GM18505 (cell line): Measurements from ENCODE around the gene ZNF71.
"Not testable (repeated sequence)": the region's sequence is repeated elsewhere in the genome, so short reads cannot be mapped to it uniquely, and the experiment has no call there.

Source experiments
- ATAC-seq: cut with Tn5 transposase; IDR thresholded peaks from one replicate; pipeline ENCODE4 v1.9.1; 2021; ENCODE audit not compliant: unreplicated experiment
- POLR2A ChIP-seq: IDR thresholded peaks from 4 replicates; pipeline ENCODE4 v1.6.1; 2011; ENCODE audit warnings: borderline replicate concordance; ENCODE audit not compliant: insufficient read depth, insufficient read length; ENCODE audit errors: extremely low read depth

ZNF71 gene

GRCh38 chr19:56642711-56643459 is 47.8 kb downstream of the ZNF71 start, which contains the start of gene SMIM17:
Gene SMIM17 (plus strand): TSS chr19:56643159. CDS start chr19:56645668, 2,509 bp downstream.
- no peak for ATAC-seq
- TF ChIP-seq POLR2A = no peak

- no peak for ATAC-seq
- no peak for TF ChIP-seq POLR2A
Observed at GRCh38 chr19:56643460-56643955, 48.4 kb downstream of the ZNF71 start.

GRCh38 chr19:56654151-56654550 is 59.0 kb downstream of the ZNF71 start:
- no peak for ATAC-seq
- TF ChIP-seq POLR2A = no peak

GRCh38 chr19:56660381-56661107 is 65.4 kb downstream of the ZNF71 start:
- no peak for ATAC-seq
- TF ChIP-seq POLR2A = no peak

- no peak for ATAC-seq
- no peak for TF ChIP-seq POLR2A
Observed at GRCh38 chr19:56661248-56661647, 66.1 kb downstream of the ZNF71 start.

GRCh38 chr19:56663931-56664500 is 68.9 kb downstream of the ZNF71 start:
- TF ChIP-seq POLR2A = no peak

GRCh38 chr19:56664511-56664910 is 69.4 kb downstream of the ZNF71 start:
- no peak for ATAC-seq
- TF ChIP-seq POLR2A = no peak

More at GRCh38 chr19:56663931-56664500, 68.9 kb downstream of the ZNF71 start:
- ATAC-seq = no peak

GRCh38 chr19:56667311-56667870 is 72.3 kb downstream of the ZNF71 start:
- TF ChIP-seq POLR2A = no peak
- ATAC-seq = no peak

GRCh38 chr19:56668676-56669075 is 73.6 kb downstream of the ZNF71 start:
- no peak for TF ChIP-seq POLR2A
- ATAC-seq = no peak

- ATAC-seq = no peak
- no peak for TF ChIP-seq POLR2A
Observed at GRCh38 chr19:56670401-56670960, 75.4 kb downstream of the ZNF71 start.

GRCh38 chr19:56670961-56671612 is 76.0 kb downstream of the ZNF71 start:
- TF ChIP-seq POLR2A = no peak
- no peak for ATAC-seq

- ATAC-seq = no peak
- TF ChIP-seq POLR2A = no peak
Observed at GRCh38 chr19:56671613-56671994, 76.5 kb downstream of the ZNF71 start, which contains the start of gene ZNF835. Gene ZNF835 (minus strand): TSS chr19:56671757. CDS start chr19:56665198, 6,559 bp downstream.

GRCh38 chr19:56672610-56673009 is 77.5 kb downstream of the ZNF71 start:
- not testable (repeated sequence) for ATAC-seq
